GM12878 (cell line): ENCODE data around the gene PDSS2.

Experiments
- CHD1 ChIP-seq: IDR thresholded peaks from 2 replicates; pipeline ENCODE4 v1.6.1; 2012; ENCODE audit warnings: low read depth, low read length, improper control_type of control experiment
- E4F1 ChIP-seq: fragments of 450-650 bp; IDR thresholded peaks from 2 replicates; pipeline ENCODE4 v1.6.1; 2018; ENCODE audit warnings: borderline replicate concordance, mild to moderate bottlenecking; ENCODE audit not compliant: partially characterized antibody
- ETV6 ChIP-seq, 2 experiments: fragments of 450-650 bp in 1 of 2; IDR thresholded peaks in 1 of 2; conservative IDR thresholded peaks in 1 of 2; 2 replicates each; pipeline ENCODE4 v1.6.1; 2014; ENCODE audit warnings: antibody characterized with exemption in 1 of 2, borderline replicate concordance in 1 of 2, low read depth in 1 of 2, mild to moderate bottlenecking in 1 of 2, moderate library complexity in 1 of 2
- NR2C1 ChIP-seq: fragments of 450-650 bp; IDR thresholded peaks from 2 replicates; pipeline ENCODE4 v1.6.1; 2017; ENCODE audit warnings: antibody characterized with exemption, mild to moderate bottlenecking, moderate library complexity
- RCOR1 ChIP-seq: conservative IDR thresholded peaks from 2 replicates; pipeline ENCODE4 v1.6.1; 2012; ENCODE audit warnings: low read depth, low read length, improper control_type of control experiment
- SMAD5 ChIP-seq: IDR thresholded peaks from 2 replicates; pipeline ENCODE4 v1.6.1; 2016; ENCODE audit warnings: antibody characterized with exemption, low read depth
- TF ChIP-seq, protein P1 (sequence below), 3 experiments: IDR thresholded peaks in 2 of 3; conservative IDR thresholded peaks in 1 of 3; 2 replicates each; pipeline ENCODE4 v1.5.1; 2011; ENCODE audit warnings: low read depth in 3 of 3, low read length in 3 of 3, mild to moderate bottlenecking in 3 of 3, control low read depth in 2 of 3, moderate library complexity in 2 of 3, inconsistent platforms in 1 of 3, mixed read lengths in 1 of 3; ENCODE audit not compliant: control insufficient read depth in 2 of 3, insufficient read depth in 1 of 3; ENCODE audit errors: extremely low read depth in 1 of 3

DNA sequence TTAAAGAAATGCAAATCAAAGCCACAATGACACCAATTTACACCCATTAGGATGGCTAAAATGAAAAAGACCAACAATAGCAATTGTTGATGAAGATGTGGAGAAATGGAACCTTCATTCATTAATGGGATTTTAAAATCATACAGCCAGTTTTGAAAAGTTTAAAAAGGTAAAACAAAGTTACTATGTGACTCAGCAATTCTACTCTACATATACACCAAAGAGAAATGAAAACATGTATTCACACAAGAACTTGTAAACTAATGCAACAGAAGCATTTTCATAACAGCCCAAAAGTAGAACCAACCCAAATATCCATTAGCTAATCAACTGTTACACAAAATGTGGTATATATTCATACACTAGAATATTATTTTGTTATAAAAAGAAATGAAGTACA, 75.7 kb downstream of the PDSS2 start:
- TF ChIP-seq RCOR1 = no peak
- TF ChIP-seq NR2C1 = no peak
- TF ChIP-seq, protein P1, sequence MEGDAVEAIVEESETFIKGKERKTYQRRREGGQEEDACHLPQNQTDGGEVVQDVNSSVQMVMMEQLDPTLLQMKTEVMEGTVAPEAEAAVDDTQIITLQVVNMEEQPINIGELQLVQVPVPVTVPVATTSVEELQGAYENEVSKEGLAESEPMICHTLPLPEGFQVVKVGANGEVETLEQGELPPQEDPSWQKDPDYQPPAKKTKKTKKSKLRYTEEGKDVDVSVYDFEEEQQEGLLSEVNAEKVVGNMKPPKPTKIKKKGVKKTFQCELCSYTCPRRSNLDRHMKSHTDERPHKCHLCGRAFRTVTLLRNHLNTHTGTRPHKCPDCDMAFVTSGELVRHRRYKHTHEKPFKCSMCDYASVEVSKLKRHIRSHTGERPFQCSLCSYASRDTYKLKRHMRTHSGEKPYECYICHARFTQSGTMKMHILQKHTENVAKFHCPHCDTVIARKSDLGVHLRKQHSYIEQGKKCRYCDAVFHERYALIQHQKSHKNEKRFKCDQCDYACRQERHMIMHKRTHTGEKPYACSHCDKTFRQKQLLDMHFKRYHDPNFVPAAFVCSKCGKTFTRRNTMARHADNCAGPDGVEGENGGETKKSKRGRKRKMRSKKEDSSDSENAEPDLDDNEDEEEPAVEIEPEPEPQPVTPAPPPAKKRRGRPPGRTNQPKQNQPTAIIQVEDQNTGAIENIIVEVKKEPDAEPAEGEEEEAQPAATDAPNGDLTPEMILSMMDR (IDR thresholded peaks at IDR 0.05 in 2 of 3, conservative IDR thresholded peaks at IDR 0.05 in 1 of 3; ENCODE audit: control insufficient read depth in 2 of 3, extremely low read depth in 1 of 3, insufficient read depth in 1 of 3, low read depth in 3 of 3, low read length in 3 of 3) = no peak
- no peak for TF ChIP-seq CHD1
- no peak for TF ChIP-seq ETV6 (conservative IDR thresholded peaks at IDR 0.05 in 1 of 2, IDR thresholded peaks at IDR 0.05 in 1 of 2; ENCODE audit: borderline replicate concordance in 1 of 2, low read depth in 1 of 2)
- TF ChIP-seq E4F1 = no peak
- TF ChIP-seq SMAD5 = no peak
